Heart left ventricle (tissue), 13 donors: ENCODE data around the gene ANO3.

Experiments
- CTCF ChIP-seq, 12 donors: fragments of 200-600 bp; sonication (generic) in 4 of 12; IDR thresholded peaks; one replicate each; pipeline versions ENCODE4 v1.5.0 to v1.8.0; 2018 to 2022; ENCODE audit warnings: antibody characterized with exemption in 12 of 12, mild to moderate bottlenecking in 5 of 12
- POLR2A ChIP-seq, 2 donors: fragments of 450-650 bp; IDR thresholded peaks; one replicate each; pipeline ENCODE4 v1.6.1; 2017; ENCODE audit warnings: antibody characterized with exemption in 2 of 2, mild to moderate bottlenecking in 2 of 2, moderate library complexity in 2 of 2
- donor health status: ischemic (EF 13 %, LVEDD 7.1; RV severe dilation, severe dysfunction).
- donor health status: DM: no; HTN: yes; CAD: no.
- donor health status: DM: no; HTN: no; CAD: no.
- donor health status: ischemic (EF 25% LVEDD 6.9; RV normal size, moderate dysfunction).
- donor health status: ischemic (EF 25% LVEDD 5.7; RV mildly dilated, moderate dysfunction).
- donor health status: ischemic (EF 35%, LVEDD 5.7; RV mildly dilated, moderate dysfunction).
- donor health status: nonischemic (EF 11% LVEDD 7.7; RV severe dilation, severe dysfunction).
- donor health status: DM: yes; HTN: yes; CAD: no.
- donor health status: PGD.
- donor health status: ischemic (EF 29% LVEDD 5.4; RV normal size, mild dysfunction).
- donor health status: nonischemic (EF 23%, LVEDD 6.1; RV moderate dilation, normal function).

DNA sequence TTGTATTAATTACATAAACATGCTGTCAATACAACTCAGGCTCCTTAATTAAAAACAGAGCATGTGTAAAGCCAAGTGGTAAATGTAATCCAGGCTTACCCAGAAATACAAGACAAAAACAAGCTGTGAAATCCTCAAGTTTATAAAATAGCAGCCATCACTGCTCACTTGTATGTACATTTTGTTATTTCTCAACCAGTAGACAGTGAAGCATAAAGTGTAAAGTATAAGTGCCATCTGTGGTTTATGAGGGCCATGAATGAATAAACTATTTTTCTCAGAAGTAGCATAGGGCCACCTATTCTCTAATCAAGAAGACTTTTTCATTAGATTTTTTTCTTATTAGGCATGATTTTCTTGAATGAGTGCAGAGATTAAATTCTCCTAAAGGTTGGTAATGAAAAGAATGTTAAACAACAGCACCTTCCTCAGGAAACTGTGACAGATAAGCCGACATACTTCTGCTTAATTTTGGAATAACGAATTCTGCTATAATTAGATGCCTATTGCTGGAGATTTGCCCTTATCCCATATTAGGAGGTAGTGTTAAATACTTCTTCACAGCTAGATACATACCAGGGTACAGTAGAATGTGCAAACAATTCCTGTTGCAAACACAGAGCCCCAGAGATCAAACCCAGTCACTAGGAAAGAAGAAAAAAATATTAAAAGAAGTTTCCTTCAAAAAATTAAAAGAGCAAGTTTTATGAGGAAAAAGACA, 377.0 kb downstream of the ANO3 start:
- TF ChIP-seq CTCF (IDR thresholded peaks at IDR 0.05), result no peak
- TF ChIP-seq POLR2A (IDR thresholded peaks at IDR 0.05), result no peak
